ENCODE data around the gene C1QTNF1. TPM values are rescaled to one million over a fixed set of nuclear protein-coding genes. Genes with fewer than 3 reads are reported as not detected.
A peak's percentile ranks its signal among the peaks of the same experiment; 100 is the strongest.
"Not testable (repeated sequence)": the region's sequence is repeated elsewhere in the genome, so short reads cannot be mapped to it uniquely, and the experiment has no call there.

The C1QTNF1 gene
- total RNA-seq, 8 experiments from 2014 or later: 0.25 to 51.1 (median 2.7) TPM

- 57 to 96% (median 80%) methylated on average over 1 to 4 of the region's 8 CpGs; no CpG with 5 or more reads in 3 of the 10 experiments for WGBS, 10 experiments
- in situ Hi-C loops (cut with MboI; ENCODE audit: low pct_unique_long_range_greater_than_20kb in 2 of 9, low sequenced_read_pairs in 9 of 9, unreplicated experiment in 9 of 9): loop anchor here in 1 of 9 experiments (25.0 kb wide), 1 partner anchor 639 kb away; no protein-coding TSS in a partner anchor
- Histone ChIP-seq H3K4me1 (replicated peaks in 1 of 2) (peaks cover 8 to 10% of the 10 kb centered on the region in 2 donors), H3K27ac (no peak overlapping the region), H3K4me3 (no peak overlapping the region)
- no peak for ATAC-seq (replicated peaks in 6 of 8)
Measured at GRCh38 chr17:79073016-79073705, 49.2 kb downstream of the C1QTNF1 start.

GRCh38 chr17:79073706-79074088, 49.7 kb downstream of the C1QTNF1 start:
- WGBS, 10 experiments: 60 to 85% (median 83%) methylated on average over 1 to 2 of the region's 6 CpGs; no CpG with 5 or more reads in 5 of the 10 experiments
- in situ Hi-C loops (cut with MboI; ENCODE audit: low pct_unique_long_range_greater_than_20kb in 2 of 9, low sequenced_read_pairs in 9 of 9, unreplicated experiment in 9 of 9): loop anchor here in 1 of 9 experiments (25.0 kb wide), 1 partner anchor 639 kb away; no protein-coding TSS in a partner anchor
- Histone ChIP-seq H3K4me1 (replicated peaks in 1 of 2) (peaks cover 8 to 10% of the 10 kb centered on the region in 2 donors), H3K4me3 (no peak overlapping the region), H3K27ac (no peak overlapping the region)
- ATAC-seq (replicated peaks in 6 of 8): no peak

GRCh38 chr17:79074121-79074648, 50.2 kb downstream of the C1QTNF1 start:
- Histone ChIP-seq H3K27ac (peak overlapping the region in 1 of 2 donors; percentile 43), H3K4me3 (peak overlapping the region; percentile 52 to 86 (median 80))
- in situ Hi-C loops (cut with MboI; ENCODE audit: low pct_unique_long_range_greater_than_20kb in 2 of 9, low sequenced_read_pairs in 9 of 9, unreplicated experiment in 9 of 9): loop anchor here in 1 of 9 experiments (25.0 kb wide), 1 partner anchor 638 kb away; no protein-coding TSS in a partner anchor
- ATAC-seq (replicated peaks in 6 of 8); H3K4me1 ChIP-seq (replicated peaks in 1 of 2): not testable (repeated sequence)
- 75 to 100% (median 93%) methylated on average over 1 to 8 of the region's 22 CpGs; no CpG with 5 or more reads in 4 of the 10 experiments for WGBS, 10 experiments

- Histone ChIP-seq H3K4me1 (replicated peaks in 1 of 2) (peaks cover 8 to 10% of the 10 kb centered on the region in 2 donors), H3K27ac (peak within 1 kb of the TSS; percentile 29 to 83), H3K4me3 (peak within 1 kb of the TSS; percentile 52 to 86 (median 80))
- in situ Hi-C loops (cut with MboI; ENCODE audit: low pct_unique_long_range_greater_than_20kb in 2 of 9, low sequenced_read_pairs in 9 of 9, unreplicated experiment in 9 of 9): loop anchor here in 5 of 9 experiments (25.0 kb wide), 2 partner anchors 312 to 637 kb away; no protein-coding TSS in a partner anchor
- peak; percentile 95 to 98 (median 98) for ATAC-seq (replicated peaks in 6 of 8)
- WGBS, 10 experiments: 0% methylated on average over 2 to 12 of the region's 106 CpGs; no CpG with 5 or more reads in 8 of the 10 experiments
Measured at GRCh38 chr17:79074649-79075445, 50.9 kb downstream of the C1QTNF1 start, which contains the start of gene ENGASE. Gene ENGASE (plus strand): TSS chr17:79074824. CDS start chr17:79074945, 121 bp downstream.

- Histone ChIP-seq H3K27ac (peak overlapping the region in 1 of 2 donors; percentile 83), H3K4me1 (replicated peaks in 1 of 2) (peaks cover 8 to 10% of the 10 kb centered on the region in 2 donors), H3K4me3 (peak overlapping the region; percentile 52 to 86 (median 80))
- ATAC-seq (replicated peaks in 6 of 8): peak in 2 of 8 experiments; percentile 1 to 19
- in situ Hi-C loops (cut with MboI; ENCODE audit: low pct_unique_long_range_greater_than_20kb in 2 of 9, low sequenced_read_pairs in 9 of 9, unreplicated experiment in 9 of 9): loop anchor here in 4 of 9 experiments (25.0 kb wide), 2 partner anchors 312 to 637 kb away; no protein-coding TSS in a partner anchor
- WGBS, 10 experiments: 0 to 30% (median 20%) methylated on average over 2 to 3 of the region's 6 CpGs; no CpG with 5 or more reads in 6 of the 10 experiments
Measured at GRCh38 chr17:79075446-79075750, 51.4 kb downstream of the C1QTNF1 start.

GRCh38 chr17:79075861-79076406, 52.0 kb downstream of the C1QTNF1 start:
- WGBS, 10 experiments: 0 to 100% (median 80%) methylated on average over 1 to 7 of the region's 9 CpGs; no CpG with 5 or more reads in 4 of the 10 experiments
- in situ Hi-C loops (cut with MboI; ENCODE audit: low pct_unique_long_range_greater_than_20kb in 2 of 9, low sequenced_read_pairs in 9 of 9, unreplicated experiment in 9 of 9): loop anchor here in 4 of 9 experiments (25.0 kb wide), 2 partner anchors 311 to 636 kb away; no protein-coding TSS in a partner anchor
- H3K4me1 ChIP-seq (replicated peaks in 1 of 2): peaks cover 8 to 10% of the 10 kb centered on the region in 2 donors
- H3K4me3 ChIP-seq: peak overlapping the region; percentile 52 to 86 (median 80)
- H3K27ac ChIP-seq: peak overlapping the region in 1 of 2 donors; percentile 83
- ATAC-seq (replicated peaks in 6 of 8): no peak

GRCh38 chr17:79077587-79077986, 53.6 kb downstream of the C1QTNF1 start:
- in situ Hi-C loops (cut with MboI; ENCODE audit: low pct_unique_long_range_greater_than_20kb in 2 of 9, low sequenced_read_pairs in 9 of 9, unreplicated experiment in 9 of 9): loop anchor here in 4 of 9 experiments (25.0 kb wide), 2 partner anchors 310 to 635 kb away; no protein-coding TSS in a partner anchor
- no peak for ATAC-seq (replicated peaks in 6 of 8)
- 53 to 92% (median 90%) methylated on average over 2 to 4 of the region's 12 CpGs; no CpG with 5 or more reads in 5 of the 10 experiments for WGBS, 10 experiments
- Histone ChIP-seq H3K4me1 (replicated peaks in 1 of 2) (peaks cover 10 to 11% of the 10 kb centered on the region in 2 donors), H3K27ac (no peak overlapping the region), H3K4me3 (no peak overlapping the region)

- Histone ChIP-seq H3K4me3 (no peak overlapping the region), H3K27ac (no peak overlapping the region), H3K4me1 (replicated peaks in 1 of 2) (peaks cover 10 to 11% of the 10 kb centered on the region in 2 donors)
- 80 to 100% (median 93%) methylated on average over 1 to 16 of the region's 21 CpGs; no CpG with 5 or more reads in 2 of the 10 experiments for WGBS, 10 experiments
- no peak for ATAC-seq (replicated peaks in 6 of 8)
- in situ Hi-C loops (cut with MboI; ENCODE audit: low pct_unique_long_range_greater_than_20kb in 2 of 9, low sequenced_read_pairs in 9 of 9, unreplicated experiment in 9 of 9): loop anchor here in 4 of 9 experiments (25.0 kb wide), 2 partner anchors 309 to 634 kb away; no protein-coding TSS in a partner anchor
Measured at GRCh38 chr17:79078476-79079190, 54.7 kb downstream of the C1QTNF1 start.

GRCh38 chr17:79079421-79080200, 55.6 kb downstream of the C1QTNF1 start:
- WGBS, 10 experiments: 87 to 100% (median 98%) methylated on average over 3 to 9 of the region's 22 CpGs; no CpG with 5 or more reads in 2 of the 10 experiments
- H3K27ac ChIP-seq: no peak overlapping the region
- in situ Hi-C loops (cut with MboI; ENCODE audit: low pct_unique_long_range_greater_than_20kb in 2 of 9, low sequenced_read_pairs in 9 of 9, unreplicated experiment in 9 of 9): loop anchor here in 5 of 9 experiments (10.0 to 25.0 kb wide), 3 partner anchors 308 to 633 kb away; no protein-coding TSS in a partner anchor

GRCh38 chr17:79080349-79080748, 56.4 kb downstream of the C1QTNF1 start:
- ATAC-seq (replicated peaks in 6 of 8): no peak
- Histone ChIP-seq H3K27ac (no peak overlapping the region), H3K4me3 (no peak overlapping the region), H3K4me1 (replicated peaks in 1 of 2) (peaks cover 7 to 11% of the 10 kb centered on the region in 2 donors)
- in situ Hi-C loops (cut with MboI; ENCODE audit: low pct_unique_long_range_greater_than_20kb in 2 of 9, low sequenced_read_pairs in 9 of 9, unreplicated experiment in 9 of 9): loop anchor here in 5 of 9 experiments (10.0 to 25.0 kb wide), 3 partner anchors 307 to 632 kb away; no protein-coding TSS in a partner anchor
- 80 to 94% (median 90%) methylated on average over 2 to 4 of the region's 18 CpGs; no CpG with 5 or more reads in 3 of the 10 experiments for WGBS, 10 experiments

More at GRCh38 chr17:79079421-79080200, 55.6 kb downstream of the C1QTNF1 start:
- Histone ChIP-seq H3K4me1 (replicated peaks in 1 of 2) (peaks cover 7 to 11% of the 10 kb centered on the region in 2 donors), H3K4me3 (no peak overlapping the region)
- no peak for ATAC-seq (replicated peaks in 6 of 8)
